Inferior parietal cortex (tissue), 1 donor: Measurements from ENCODE around the gene RRAS.
A peak's percentile ranks its signal among the peaks of the same experiment; 100 is the strongest.

Source experiments
- DNase-seq: peaks from one replicate; pipeline ENCODE4 v3.0.0-alpha.2; 2016; ENCODE audit errors: extremely low spot score

RRAS gene

DNA sequence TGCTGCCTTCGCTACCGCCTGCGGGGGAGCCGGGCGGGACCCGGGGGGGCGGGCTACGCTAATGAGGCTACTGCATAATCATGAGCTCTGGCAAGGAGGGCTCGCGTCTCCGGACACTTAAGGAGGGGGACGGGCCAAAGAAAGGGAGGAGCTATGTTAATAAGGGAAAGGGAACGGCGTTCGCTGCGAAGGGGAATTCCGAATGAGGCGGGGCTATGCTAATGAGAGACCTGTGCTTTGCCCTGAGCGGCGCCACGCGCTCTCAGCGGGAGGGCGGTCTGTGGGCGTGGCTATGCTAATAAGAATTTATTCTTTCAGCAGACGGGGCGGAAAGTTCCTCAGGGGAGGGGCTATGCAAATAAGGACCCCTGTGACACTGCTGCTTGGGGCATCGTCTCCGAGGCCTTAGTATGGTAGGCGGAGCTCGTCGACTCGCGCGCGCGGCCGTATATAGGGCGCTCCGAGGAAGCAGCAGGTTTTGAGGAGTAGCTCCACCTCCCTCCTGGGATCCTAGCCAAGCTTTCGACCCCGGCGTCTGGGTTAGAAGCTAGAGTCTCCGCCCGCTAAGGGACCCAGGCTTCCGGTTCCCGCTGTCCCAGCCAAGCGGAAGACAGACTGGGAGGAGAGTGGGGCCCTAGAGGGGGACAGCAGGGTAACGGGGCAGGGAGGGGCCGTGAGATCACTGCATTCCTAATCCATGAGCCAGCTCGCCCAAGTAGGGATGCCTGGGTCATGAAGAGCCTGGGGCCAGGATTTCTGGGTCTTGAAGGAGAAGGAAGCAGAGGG, at the start of gene RRAS:
Gene RRAS (minus strand): TSS at position 31 of the 786 bp plus-strand sequence. CDS start 45 bp downstream, outside the sequence.
- DNase-seq = peak; percentile 99

DNA sequence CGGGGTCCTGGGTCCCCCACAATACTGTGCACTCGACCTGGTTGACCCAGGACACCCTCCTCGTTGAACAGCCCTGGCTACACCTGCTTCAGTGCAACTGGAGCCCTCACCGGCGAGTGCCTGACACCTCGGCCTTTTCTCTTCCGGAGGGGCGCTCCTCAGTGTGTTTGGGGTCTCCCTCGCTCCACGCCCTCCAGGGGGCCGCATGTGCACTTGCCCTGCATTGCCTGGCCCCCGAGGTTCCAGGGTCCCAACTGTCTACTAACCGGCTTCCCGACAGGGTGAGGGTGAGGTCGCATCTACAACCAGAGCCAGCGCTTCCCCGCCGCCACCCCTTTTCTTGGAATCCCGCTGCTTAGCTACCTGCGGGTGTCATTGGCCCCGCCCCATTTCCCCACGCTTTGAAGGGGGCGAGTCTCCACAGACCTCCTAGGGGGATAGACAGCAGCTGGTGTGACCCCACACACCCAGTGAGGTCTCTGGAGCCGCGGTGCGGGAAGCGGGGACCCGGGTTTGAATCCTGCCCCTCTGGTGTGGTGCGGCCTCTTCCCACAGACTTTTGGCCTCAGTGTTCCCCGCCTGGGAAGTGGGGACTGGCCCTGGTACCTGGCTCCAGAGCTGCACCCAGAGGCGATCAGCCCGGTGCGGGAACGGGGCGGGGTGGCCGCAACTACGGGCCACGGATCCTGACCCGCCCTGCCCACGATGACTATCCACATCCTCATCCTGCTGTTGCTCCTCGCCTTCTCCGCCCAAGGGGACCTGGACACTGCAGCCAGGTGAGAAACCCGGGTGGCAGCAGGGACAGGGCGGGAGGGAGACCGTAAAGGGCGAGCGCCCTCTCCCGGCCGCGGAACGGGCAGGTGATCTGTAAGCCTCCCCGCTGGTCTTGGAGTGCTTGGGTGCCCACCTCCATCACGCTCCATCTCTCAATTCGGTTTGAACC, 49.5 kb upstream of the RRAS start, which contains the start of gene ADM5:
Gene ADM5 (plus strand): TSS at position 462 of the 946 bp plus-strand sequence. CDS start 244 bp downstream, at position 706.
- DNase-seq = peak; percentile 41

DNA sequence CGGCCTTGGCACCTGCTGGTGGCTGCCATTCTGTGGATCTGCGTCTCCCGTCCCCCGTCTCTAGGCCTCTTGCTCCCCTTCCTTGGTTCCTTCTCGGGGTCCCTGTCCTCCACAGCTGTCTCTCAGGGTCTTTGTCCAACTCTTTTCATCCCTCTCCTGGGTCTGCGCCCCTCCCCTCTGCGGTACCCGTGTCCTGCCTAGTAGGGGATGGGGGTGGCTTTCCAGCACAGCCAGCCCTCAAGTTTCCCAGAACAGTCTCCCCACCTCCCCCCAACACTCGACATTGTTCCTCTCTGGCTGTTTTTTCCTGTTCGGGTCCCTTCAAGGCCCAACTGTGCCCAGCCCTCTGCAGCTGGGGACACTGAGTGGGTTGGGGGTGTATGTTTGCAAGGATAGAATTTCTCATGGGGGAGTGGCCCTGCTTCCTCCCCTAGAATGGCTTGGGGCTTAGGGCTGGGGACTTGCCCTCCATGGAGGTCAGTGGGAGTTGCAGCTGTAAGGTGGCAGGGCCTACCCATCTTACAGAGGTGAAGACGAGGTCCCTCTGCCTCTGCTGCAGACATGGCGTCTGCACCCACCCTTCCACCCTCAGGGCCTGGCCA, 48.7 kb upstream of the RRAS start:
- DNase-seq = no peak

DNA sequence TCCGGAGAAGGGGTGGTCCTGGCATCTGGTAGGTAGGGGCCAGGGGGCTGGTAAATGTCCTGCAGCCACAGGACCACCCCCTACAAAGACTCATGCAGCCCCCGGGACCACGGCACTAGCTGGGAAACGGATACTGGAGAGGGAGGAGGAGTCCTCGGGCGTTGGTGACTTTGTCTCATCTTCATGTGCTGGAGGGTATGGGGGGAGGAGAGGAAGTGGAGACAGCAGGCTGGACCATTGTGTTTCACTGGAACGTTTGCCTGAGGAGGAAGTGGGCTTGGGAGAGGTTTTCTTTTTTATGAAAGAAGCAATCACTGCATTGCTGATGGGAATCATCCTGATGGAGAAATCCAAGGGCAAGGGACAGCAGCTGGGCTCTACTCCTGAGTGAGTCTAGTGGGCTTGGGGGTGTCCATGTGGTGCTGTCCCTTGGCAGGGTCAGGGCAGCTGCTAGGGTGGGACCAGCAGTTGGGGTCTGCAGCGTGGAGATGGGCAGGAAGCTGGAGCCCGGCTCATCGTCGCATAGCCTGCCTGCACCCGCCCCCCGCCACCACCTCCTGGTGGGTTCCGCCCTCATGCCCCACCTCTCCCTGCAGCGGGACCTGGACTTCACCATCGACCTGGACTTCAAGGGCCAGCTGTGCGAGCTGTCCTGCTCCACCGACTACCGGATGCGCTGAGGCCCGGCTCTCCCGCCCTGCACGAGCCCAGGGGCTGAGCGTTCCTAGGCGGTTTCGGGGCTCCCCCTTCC, 47.8 kb upstream of the RRAS start:
- DNase-seq = no peak

DNA sequence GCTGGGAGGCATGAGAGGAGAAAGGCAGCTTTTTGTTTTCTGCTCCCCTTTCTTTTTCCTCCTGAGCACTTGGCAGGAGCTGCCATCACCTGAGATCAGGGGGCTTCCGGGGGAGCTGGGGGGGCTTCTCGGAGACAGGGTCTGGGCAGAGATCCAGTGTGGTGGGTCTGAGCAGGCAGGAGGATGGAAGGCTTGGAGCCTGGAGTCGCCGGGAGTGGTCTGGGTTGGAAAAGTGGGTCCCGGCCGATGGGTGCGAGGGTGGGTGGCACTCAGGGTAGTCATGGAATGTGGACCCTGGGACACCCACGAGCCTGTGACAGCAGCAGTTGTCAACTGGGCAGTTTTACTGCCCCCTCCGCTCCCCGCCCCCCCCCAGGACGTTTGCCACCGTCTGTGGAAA, 47.2 kb upstream of the RRAS start:
- DNase-seq = no peak

DNA sequence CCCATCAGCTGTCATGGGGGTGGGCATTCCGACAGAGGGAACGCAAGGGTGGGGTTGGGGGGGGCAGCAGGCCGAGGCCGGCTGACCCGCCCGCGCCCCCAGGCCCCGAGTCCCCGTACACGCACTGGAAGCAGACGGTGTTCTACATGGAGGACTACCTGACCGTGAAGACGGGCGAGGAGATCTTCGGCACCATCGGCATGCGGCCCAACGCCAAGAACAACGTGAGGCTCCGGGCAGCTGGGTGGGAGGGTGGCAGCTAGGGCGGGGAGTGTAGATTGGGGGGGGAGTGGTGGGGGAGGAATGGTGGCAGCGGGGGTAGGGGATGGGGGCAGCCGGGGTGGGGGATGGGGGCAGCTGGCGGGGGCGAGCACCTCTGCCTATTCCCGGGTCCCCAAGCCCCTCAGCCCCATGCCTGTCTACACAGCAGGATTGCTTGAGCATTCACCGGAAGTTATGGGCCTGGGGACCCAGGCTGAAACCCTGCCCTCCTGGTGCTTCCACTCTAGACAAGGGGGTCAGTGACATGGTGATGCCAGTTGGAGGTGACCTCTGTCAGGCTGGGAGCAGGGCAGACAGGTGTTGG, 46.7 kb upstream of the RRAS start:
- DNase-seq = no peak

DNA sequence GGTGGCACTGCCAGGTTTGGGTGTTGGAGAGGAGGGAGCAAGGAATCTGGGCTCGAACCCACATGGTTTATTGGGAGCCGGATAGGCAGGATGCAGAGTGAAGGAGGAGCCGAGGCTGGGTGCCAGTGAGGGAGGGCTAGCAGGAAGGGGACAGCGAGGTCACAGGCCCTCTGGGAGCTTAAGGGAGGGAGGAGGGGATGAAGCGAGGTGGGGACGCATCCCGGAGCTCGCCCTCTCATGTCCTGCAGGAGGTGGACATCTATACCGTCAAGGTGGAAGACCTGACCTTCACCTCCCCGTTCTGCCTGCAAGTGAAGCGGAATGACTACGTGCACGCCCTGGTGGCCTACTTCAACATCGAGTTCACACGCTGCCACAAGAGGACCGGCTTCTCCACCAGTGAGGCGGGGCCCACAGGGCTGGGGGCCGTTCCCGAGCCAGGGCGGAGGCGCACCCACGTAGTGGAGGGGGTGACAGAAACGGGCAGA, 45.9 kb upstream of the RRAS start:
- no peak for DNase-seq

DNA sequence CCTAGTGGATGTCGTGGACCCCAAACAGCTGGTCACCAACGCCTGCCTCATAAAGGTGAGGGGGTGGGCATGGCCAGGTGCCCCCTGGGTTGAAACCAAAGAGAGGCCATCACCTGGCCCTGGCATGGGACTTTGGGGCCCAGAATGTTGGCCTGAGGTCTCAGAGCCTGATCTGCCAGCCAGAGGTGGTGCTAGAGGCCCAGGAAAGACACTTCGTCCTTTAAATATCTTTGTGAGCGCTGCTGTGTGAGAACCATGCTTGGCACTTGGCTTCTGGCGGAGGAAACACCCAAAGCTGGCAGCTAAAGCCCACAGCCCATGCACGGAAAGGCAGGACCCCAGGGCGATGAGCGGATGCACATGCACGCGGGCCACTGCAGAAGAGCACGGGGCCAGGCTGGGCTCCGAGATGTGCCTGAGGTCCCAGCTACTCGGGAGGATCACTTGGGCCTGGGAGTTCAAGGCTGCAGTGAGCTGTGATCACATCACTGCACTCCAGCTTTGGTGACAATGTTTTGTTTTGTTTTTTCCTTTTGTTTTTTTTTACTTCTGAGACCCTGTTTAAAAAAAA, 45.1 kb upstream of the RRAS start:
- DNase-seq = no peak

DNA sequence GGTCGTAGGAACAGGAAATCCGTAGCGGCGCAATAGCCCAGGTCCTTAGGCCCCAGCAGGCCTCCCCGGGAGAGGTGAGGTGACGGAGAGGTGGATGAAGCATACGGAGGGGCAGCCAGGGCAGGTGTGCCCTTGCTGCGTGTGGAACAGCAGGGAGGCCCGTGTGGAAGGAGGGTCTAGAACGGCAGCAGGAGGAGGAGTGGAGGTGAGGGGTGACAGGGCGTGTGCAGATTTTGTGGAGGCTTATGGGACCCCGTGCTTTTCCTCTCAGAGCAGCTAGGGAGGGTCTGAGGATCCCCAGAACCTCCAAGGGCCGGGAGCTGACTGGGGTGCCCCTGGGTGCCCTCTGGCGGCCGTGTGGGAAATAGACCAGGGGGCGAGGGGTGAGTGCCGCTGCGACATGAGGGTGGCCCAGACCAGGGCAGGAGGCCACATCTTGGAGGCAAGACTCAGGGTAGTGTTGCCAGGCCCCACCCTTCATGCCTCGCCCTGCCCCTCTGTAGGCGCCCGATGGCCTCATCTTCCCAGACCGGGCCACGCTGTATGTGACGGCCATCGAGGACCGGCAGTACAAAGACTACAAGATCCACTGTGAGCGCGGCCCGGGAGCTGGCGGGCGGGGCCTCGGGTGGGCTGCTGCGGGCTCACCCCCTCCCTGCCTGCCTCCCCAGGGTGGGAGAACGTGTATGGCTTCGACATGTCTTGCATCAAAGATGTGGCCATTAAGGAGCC, 44.5 kb upstream of the RRAS start:
- no peak for DNase-seq

DNA sequence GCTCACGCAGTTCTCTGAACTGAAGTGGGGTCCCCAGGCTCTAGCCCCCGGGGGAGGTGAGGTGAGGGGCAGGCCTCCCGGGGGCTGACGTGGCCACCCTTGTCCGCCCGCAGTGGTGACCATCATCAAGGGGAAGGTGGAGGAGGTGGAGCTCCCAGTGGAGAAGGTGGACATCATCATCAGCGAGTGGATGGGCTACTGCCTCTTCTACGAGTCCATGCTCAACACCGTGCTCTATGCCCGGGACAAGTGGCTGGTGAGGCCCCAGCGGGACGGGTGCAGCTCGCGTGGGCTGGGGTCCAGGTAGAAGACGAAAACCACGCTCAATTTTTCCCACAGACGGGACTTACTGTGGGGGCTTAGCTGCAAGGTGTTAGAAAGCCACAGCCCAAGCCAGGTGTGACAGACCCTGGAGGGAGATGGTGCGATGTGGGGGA, 43.9 kb upstream of the RRAS start:
- no peak for DNase-seq

DNA sequence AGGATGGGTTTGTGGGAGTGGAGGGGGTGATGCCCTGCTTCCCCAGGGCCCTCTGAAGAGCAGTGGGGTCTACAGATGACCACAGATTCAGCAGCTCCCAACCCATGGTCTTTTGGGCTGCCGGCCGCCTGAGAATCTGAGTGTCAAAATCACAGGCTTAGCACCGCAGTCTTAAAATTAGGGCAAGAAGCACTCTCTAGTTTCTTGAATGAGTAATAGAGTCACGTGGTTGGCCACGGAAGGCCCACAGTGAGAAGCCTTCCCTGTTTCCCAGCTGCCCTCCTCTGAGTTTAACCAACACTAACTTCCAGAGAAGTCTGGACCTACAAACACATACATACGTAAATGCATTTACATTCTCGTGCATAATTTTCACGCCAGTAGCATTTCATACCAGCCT, 42.3 kb upstream of the RRAS start:
- DNase-seq = no peak

DNA sequence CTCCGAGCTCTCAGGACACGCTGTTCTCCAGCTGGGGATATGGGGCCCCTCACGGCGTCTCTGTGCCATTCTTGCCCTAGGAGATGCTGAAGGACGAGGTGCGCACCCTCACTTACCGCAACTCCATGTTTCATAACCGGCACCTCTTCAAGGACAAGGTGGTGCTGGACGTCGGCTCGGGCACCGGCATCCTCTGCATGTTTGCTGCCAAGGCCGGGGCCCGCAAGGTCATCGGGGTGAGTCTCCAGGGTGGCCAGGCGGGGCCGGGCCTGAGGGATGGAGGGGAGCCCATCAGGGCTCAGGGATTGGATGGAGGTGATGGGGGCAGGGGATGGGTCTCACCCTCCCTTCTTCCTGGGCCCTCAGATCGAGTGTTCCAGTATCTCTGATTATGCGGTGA, 41.9 kb upstream of the RRAS start:
- no peak for DNase-seq

DNA sequence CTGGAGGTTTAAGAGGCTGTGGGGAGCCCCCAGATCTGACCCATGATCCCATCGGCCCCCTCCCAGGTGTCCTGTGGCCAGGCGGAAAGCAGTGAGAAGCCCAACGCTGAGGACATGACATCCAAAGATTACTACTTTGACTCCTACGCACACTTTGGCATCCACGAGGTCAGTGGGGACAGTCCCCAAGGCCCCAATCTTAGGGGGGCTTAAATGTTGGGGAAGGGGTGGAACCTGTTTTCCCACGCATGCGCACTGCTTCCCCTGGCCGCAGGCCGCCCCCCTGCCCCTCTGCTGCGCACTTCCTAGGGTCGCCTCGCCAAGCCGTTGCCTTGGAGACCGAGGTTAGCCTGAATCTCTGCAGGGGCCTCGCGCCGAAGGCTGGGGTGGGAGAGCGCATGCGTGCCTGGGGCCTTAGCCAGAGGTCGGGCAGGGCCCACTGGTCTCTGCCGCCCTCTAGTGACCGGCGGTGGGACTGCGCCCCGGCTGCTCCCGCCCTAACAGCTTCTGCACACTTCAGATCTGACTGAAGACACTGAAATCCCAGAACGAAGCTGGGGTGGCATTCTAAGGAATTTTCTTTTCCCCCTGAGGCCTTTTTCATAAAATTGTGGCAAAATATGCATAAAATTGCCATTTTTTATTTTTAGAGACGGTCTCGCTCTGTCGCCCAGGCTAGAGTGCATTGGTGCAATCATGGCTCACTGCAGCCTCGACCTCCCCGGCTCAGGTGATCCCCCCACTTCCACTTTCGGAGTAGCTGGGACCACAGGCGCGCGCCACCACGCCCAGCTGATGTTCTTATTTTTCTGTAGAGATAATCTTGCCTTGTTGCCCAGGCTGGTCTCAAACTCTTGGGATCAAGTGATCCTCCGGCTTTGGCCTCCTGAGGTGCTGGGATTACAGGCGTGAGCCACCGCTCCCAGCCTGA, 40.7 kb upstream of the RRAS start:
- DNase-seq = peak; percentile 87

DNA sequence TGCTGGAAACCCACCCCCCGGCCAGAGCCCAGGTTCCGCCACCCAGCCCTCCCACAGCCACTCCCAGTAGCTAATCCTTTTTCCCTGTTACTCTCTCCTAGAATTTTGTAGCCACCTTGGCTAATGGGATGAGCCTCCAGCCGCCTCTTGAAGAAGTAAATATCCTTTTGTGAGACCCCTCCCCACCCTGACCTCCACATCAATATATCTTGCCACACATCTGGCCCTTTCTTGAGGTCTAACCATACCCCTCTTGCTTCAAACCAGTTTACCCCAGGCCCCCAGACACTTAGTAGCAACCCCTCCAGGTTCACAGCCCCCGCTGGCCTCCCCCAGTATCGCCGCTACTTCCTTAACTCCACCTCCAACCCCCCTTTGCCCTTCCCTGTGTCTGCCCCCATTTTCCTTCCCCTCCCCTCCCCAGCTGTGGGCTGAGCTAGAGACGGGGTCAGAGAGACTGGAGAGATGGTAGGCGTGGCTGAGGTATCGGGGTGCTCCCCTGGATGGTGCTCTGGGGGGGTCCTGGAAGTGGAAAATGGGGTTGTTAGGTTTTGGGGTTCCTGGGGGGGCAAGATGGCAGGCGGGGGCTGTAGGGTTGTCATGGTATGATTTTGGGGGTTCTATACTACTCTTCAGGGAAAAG, 39.9 kb upstream of the RRAS start:
- no peak for DNase-seq

DNA sequence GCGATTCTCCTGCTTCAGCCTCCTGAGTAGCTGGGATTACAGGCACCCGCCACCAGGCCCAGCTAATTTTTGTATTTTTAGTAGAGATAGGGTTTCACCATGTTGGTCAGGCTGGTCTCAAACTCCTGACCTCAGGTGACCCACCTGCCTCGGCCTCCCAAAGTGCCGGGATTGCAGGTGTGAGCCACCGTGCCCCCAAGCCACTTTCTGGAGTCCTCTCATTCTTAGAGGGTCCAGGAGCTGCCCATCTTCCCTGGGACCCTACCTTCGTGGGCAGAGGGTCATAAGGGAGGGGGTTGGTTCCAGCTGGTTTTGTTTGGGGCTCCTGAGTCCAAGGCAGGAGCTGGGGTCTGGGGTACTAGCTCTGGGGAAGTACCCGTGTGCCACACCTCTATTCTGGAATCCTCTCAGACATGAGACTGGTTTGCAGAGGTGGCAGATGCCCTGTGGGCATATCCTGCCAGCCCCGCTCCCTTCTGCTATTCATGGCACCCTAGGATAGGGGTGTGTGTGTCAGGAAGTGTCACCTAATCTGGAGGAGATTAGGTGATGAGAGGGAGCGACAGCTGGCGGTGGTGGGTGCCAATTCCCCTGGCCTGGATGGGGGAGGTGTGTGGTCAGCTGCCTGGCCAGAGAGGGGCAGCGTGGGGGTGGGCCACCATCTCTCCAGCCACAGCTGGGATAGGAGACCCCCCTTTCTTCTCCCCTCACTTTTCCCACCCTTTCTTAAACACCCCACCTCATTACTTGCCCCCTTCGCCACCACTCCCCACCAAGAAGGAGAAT, 39.2 kb upstream of the RRAS start:
- DNase-seq = no peak

DNA sequence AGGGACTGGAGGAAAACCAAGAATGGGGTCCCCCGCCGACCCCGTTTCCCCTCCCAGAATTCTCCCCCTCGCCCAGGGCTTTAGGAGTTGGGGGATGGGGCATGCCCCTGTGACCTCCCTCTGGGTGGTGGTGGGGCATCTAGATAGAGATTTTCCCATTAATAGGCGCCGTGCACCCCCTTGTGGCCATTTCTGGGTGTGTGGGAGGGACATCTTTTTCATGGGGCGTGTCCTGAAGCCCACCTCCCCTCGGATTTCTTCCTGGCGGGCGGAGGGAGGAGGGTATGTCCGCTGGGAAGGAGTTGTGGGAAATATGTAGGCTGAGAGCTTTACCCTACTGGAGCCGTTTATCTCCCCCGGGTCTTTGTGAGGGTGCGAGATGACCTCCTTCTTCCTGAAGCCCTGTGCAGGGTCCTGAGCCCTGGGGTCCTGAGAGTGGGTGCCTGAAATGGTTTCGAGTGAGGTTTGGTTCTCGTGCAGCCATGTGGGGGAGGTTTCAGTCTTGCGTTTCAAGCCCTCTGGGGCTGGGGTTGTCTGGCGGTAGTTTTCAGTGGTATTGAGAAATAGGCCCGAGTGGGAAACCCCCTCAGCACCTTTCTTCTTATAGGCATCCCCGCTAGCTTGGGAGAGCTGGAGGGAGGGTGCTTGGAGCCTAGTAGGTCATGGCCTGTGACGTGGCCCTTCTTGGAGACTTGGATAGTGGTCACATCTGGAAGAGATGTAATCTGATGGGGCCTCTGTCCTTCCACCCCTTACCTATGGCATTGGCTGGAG, 38.1 kb upstream of the RRAS start:
- no peak for DNase-seq
